Measurements from ENCODE around the gene PTGR1.
"Not testable (repeated sequence)": the region's sequence is repeated elsewhere in the genome, so short reads cannot be mapped to it uniquely, and the experiment has no call there.

PTGR1 gene

GRCh38 chr9:111599092-111599954 lies at the start of gene PTGR1:
PTGR1 (minus strand) TSS chr9:111599647; CDS start chr9:111597422, 2,225 bp downstream.
- DNase-seq (ENCODE audit: low read depth), result no peak

- no peak for DNase-seq (ENCODE audit: low read depth)
Observed at GRCh38 chr9:111649016-111649415, 49.6 kb upstream of the PTGR1 start.

- DNase-seq (ENCODE audit: low read depth), result no peak
Observed at GRCh38 chr9:111648066-111648465, 48.6 kb upstream of the PTGR1 start.

GRCh38 chr9:111646417-111646816 lies 47.0 kb upstream of the PTGR1 start:
- no peak for DNase-seq (ENCODE audit: low read depth)

GRCh38 chr9:111645806-111646205 lies 46.4 kb upstream of the PTGR1 start:
- DNase-seq (ENCODE audit: low read depth), result no peak

GRCh38 chr9:111644195-111644772 lies 44.8 kb upstream of the PTGR1 start:
- no peak for DNase-seq (ENCODE audit: low read depth)

GRCh38 chr9:111637421-111637950 lies 38.0 kb upstream of the PTGR1 start:
- no peak for DNase-seq (ENCODE audit: low read depth)

GRCh38 chr9:111634860-111635259 lies 35.4 kb upstream of the PTGR1 start:
- no peak for DNase-seq (ENCODE audit: low read depth)

GRCh38 chr9:111633389-111633736 lies 33.9 kb upstream of the PTGR1 start:
- DNase-seq (ENCODE audit: low read depth), result no peak

- no peak for DNase-seq (ENCODE audit: low read depth)
Observed at GRCh38 chr9:111632695-111633388, 33.4 kb upstream of the PTGR1 start.

- DNase-seq (ENCODE audit: low read depth), result no peak
Observed at GRCh38 chr9:111632060-111632459, 32.6 kb upstream of the PTGR1 start.

GRCh38 chr9:111631214-111631971 lies 31.9 kb upstream of the PTGR1 start, which contains the start of gene DNAJC25:
DNAJC25 (plus strand) TSS chr9:111631334; CDS start chr9:111631408, 74 bp downstream.
- peak; percentile 96 for DNase-seq (ENCODE audit: low read depth)

GRCh38 chr9:111630964-111631213 lies 31.4 kb upstream of the PTGR1 start:
- no peak for DNase-seq (ENCODE audit: low read depth)

- no peak for DNase-seq (ENCODE audit: low read depth)
Observed at GRCh38 chr9:111630182-111630963, 30.9 kb upstream of the PTGR1 start.

- no peak for DNase-seq (ENCODE audit: low read depth)
Observed at GRCh38 chr9:111628411-111628810, 29.0 kb upstream of the PTGR1 start.

- DNase-seq (ENCODE audit: low read depth), result no peak
Observed at GRCh38 chr9:111627260-111627963, 28.0 kb upstream of the PTGR1 start.

GRCh38 chr9:111622626-111623025 lies 23.2 kb upstream of the PTGR1 start:
- DNase-seq (ENCODE audit: low read depth), result no peak

- no peak for DNase-seq (ENCODE audit: low read depth)
Observed at GRCh38 chr9:111621895-111622480, 22.5 kb upstream of the PTGR1 start.

GRCh38 chr9:111617349-111617748 lies 17.9 kb upstream of the PTGR1 start:
- not testable (repeated sequence) for DNase-seq (ENCODE audit: low read depth)

GRCh38 chr9:111615928-111616327 lies 16.5 kb upstream of the PTGR1 start:
- DNase-seq (ENCODE audit: low read depth), result no peak

All from T-helper 22 cell (primary cell).